Memory B cell (primary cell): ENCODE results near the gene ENO2.
"Not testable (repeated sequence)": the region's sequence is repeated elsewhere in the genome, so short reads cannot be mapped to it uniquely, and the experiment has no call there.

Experiments
- ATAC-seq: fragments of 150-1000 bp; cut with Tn5 transposase; 2 replicates; pipeline ENCODE4 v1.10.0; 2021; ENCODE audit warnings: low read depth, mild to moderate bottlenecking, moderate library complexity
- DNase-seq, 2 donors: peaks; one replicate each; pipeline ENCODE4 v3.0.0; 2022; ENCODE audit warnings: low spot score in 2 of 2
- H3K27ac Mint-ChIP-seq: one replicate; pipeline ENCODE4 v1.8.0; 2022; ENCODE audit warnings: mild to moderate bottlenecking, moderate library complexity, mixed read lengths
- H3K27me3 Mint-ChIP-seq: one replicate; pipeline ENCODE4 v1.8.0; 2022; ENCODE audit warnings: mixed read lengths
- H3K36me3 Mint-ChIP-seq: one replicate; pipeline ENCODE4 v1.8.0; 2022; ENCODE audit warnings: mild to moderate bottlenecking, mixed read lengths
- H3K4me1 Mint-ChIP-seq: one replicate; pipeline ENCODE4 v1.8.0; 2022; ENCODE audit warnings: mixed read lengths
- H3K4me3 Mint-ChIP-seq: one replicate; pipeline ENCODE4 v1.8.0; 2022; ENCODE audit warnings: mild to moderate bottlenecking, moderate library complexity, mixed read lengths
- H3K9me3 Mint-ChIP-seq: one replicate; pipeline ENCODE4 v1.8.0; 2022; ENCODE audit warnings: mixed read lengths

The ENO2 gene

DNA sequence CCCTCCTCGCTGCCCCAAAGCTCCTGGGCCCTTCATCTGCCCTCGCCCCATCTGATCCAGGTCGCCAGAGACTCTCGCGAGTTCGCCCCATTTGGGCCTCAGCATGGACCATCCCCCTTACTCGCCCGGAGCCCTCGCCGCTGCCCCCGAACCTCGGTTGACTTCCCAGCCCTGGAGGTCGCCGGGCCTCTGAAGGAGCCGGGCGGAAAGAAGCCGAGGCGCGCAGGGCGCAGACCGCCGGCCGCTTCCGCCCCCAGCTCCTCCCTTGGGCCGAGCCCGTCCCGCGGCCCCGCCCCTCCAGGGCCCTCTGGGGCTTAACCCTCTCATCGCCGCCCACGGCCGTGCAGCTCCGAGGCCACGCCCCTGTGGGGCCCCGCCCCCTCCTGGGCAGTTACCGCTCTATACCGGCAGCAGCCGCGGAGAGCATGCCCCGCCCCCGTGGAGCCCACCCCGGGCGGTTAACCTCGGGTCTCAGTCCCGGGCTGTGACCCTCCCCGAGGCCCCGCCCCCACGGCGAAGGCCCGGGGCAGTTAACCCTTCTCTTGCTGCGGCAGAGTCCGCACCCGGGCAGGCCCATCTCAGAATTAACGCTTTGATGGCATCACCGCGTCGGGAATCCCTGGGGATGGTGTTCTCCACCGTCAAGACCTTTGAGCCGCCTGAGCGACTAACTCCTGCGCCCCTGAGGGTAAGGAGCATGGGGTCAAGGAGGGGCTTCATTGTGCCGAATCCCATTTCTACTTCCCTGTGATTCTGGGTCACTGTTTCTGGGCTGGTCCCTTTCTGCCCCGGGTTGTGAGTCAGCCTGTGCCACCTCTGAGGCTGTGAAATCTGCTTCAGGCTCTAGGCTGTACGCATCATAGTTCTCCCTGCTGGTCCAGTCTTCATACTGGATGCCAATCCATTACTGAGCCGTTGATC lies 41.0 kb upstream of the ENO2 start, which contains the start of gene SPSB2:
TSS of gene SPSB2 (minus strand) at position 210 of the 921 bp plus-strand sequence. CDS start 402 bp downstream, outside the sequence.
- no peaks in the 10 kb centered on the region for H3K9me3 Mint-ChIP-seq

DNA sequence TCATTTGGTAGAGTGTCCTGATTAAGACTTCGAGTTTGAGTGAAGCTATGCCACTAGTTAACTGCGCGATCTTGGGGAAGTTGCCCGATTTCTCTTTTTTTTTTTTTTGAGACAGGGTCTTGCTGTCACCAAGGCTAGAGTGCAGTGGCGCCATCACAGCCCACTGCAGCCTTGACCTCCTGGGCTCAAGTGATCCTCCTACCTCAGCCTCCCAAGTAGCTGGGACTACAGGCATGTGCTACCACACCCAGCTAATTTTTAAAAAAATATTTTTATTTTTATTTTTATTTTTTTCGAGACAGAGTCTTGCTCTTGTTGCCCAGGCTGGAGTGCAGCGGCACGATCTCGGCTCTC lies 40.4 kb upstream of the ENO2 start:
- H3K4me3 Mint-ChIP-seq, result peak overlapping the region; percentile 89
- ATAC-seq, H3K9me3 Mint-ChIP-seq, H3K36me3 Mint-ChIP-seq, H3K27me3 Mint-ChIP-seq, DNase-seq: not testable (repeated sequence)
- peaks cover 32% of the 10 kb centered on the region for H3K4me1 Mint-ChIP-seq
- peak overlapping the region; percentile 90 for H3K27ac Mint-ChIP-seq

More for the DNA sequence above, 41.0 kb upstream of the ENO2 start, which contains the start of gene SPSB2:
- peaks cover 8% of the 10 kb centered on the region for H3K36me3 Mint-ChIP-seq
- H3K27me3 Mint-ChIP-seq, result no peaks in the 10 kb centered on the region
- ATAC-seq (peak; percentile 88), DNase-seq (peak; percentile 99)
- peak within 1 kb of the TSS; percentile 89 for H3K4me3 Mint-ChIP-seq
- peak within 1 kb of the TSS; percentile 90 for H3K27ac Mint-ChIP-seq
- H3K4me1 Mint-ChIP-seq, result peaks cover 38% of the 10 kb centered on the region

- H3K27me3 Mint-ChIP-seq, H3K4me1 Mint-ChIP-seq, ATAC-seq: not testable (repeated sequence)
These were observed 34.6 kb upstream of the ENO2 start for GRCh38 chr12:6879824-6880223.

DNA sequence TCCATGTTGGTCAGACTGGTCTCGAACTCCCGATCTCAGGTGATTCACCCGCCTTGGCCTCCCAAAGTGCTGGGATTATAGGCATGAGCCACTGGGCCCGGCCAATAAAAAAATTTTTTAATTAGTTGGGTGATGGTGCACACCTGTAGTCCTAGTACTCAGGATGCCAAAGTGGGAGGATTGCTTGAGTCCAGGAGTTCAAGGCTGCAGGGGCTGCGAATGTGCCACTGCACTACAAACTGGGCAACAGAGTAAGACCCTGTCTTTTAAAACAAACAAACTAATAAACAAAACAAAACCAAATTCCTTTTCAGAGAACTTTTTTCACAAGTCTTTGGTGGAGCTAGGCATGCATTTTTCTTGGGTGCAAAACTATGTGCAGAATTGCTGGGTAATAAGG lies 31.1 kb upstream of the ENO2 start:
- no peak for ATAC-seq
- peaks cover 4% of the 10 kb centered on the region for H3K36me3 Mint-ChIP-seq

More at GRCh38 chr12:6879824-6880223, 34.6 kb upstream of the ENO2 start:
- not testable (repeated sequence) for H3K27ac Mint-ChIP-seq, H3K4me3 Mint-ChIP-seq, DNase-seq, H3K36me3 Mint-ChIP-seq, H3K9me3 Mint-ChIP-seq

DNA sequence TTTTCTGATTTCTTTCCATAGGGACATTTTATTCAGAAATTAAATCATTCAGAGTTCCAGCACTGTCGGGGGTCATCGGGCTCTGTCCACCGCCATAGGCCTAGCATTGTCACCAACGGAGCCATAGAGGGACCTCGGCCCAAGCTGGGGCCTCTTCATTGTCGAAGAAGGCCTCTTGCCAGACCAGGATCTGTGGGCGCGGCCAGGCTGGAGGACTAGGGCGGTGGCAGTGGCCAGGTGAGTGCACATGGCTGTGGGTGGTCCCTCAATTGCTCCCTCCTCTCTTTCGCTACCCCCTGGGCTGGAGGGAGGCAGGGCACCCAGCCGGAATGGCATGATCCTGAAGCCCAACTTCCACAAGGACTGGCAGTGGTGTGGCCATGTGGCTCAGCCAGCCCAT lies 30.7 kb upstream of the ENO2 start:
- Mint-ChIP-seq H3K9me3 (no peaks in the 10 kb centered on the region), H3K36me3 (peaks cover 4% of the 10 kb centered on the region), H3K4me3 (no peak overlapping the region), H3K27ac (no peak overlapping the region), H3K4me1 (no peaks in the 10 kb centered on the region), H3K27me3 (no peaks in the 10 kb centered on the region)
- ATAC-seq (no peak), DNase-seq (no peak)

More for the DNA sequence above, 31.1 kb upstream of the ENO2 start:
- H3K4me1 Mint-ChIP-seq, result no peaks in the 10 kb centered on the region
- no peaks in the 10 kb centered on the region for H3K9me3 Mint-ChIP-seq
- H3K27ac Mint-ChIP-seq, result no peak overlapping the region
- no peak for DNase-seq
- H3K4me3 Mint-ChIP-seq, result no peak overlapping the region
- H3K27me3 Mint-ChIP-seq, result no peaks in the 10 kb centered on the region

GRCh38 chr12:6884539-6884938 lies 29.8 kb upstream of the ENO2 start:
- no peaks in the 10 kb centered on the region for H3K9me3 Mint-ChIP-seq

DNA sequence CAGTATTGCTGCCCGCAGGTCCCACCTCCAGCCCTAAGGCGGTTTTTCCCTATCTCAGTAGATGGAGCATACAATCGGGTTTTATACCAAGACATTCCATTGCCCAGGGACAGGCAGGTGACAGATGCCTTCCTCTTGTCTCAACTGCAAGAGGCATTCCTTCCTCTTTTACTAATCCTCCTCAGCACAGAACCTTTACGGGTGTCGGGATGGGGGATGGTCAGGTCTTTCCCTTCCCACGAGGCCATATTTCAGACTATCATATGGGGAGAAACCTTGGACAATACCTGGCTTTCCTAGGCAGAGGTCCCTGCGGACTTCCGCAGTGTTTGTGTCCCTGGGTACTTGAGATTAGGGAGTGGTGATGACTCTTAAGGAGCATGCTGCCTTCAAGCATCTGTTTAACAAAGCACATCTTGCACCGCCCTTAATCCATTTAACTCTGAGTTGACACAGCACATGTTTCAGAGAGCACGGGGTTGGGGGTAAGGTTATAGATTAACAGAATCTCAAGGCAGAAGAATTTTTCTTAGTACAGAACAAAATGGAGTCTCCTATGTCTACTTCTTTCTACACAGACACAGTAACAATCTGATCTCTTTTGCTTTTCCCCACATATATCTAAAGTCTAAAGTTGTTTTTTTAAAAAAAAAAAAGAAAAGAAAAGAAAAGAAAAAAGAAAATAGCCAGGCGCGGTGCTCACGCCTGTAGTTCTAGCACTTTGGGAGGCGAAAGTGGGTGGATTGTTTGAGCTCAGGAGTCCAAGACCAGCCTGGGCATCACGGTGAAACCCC lies 28.0 kb upstream of the ENO2 start:
- H3K4me3 Mint-ChIP-seq, ATAC-seq, H3K27ac Mint-ChIP-seq: not testable (repeated sequence)

More at GRCh38 chr12:6884539-6884938, 29.8 kb upstream of the ENO2 start:
- peaks cover 4% of the 10 kb centered on the region for H3K36me3 Mint-ChIP-seq
- no peak for DNase-seq
- no peaks in the 10 kb centered on the region for H3K27me3 Mint-ChIP-seq
- no peaks in the 10 kb centered on the region for H3K4me1 Mint-ChIP-seq
- no peak for ATAC-seq
- H3K27ac Mint-ChIP-seq, result no peak overlapping the region
- H3K4me3 Mint-ChIP-seq, result no peak overlapping the region

GRCh38 chr12:6887460-6887859 lies 26.9 kb upstream of the ENO2 start:
- Mint-ChIP-seq H3K4me3 (no peak overlapping the region), H3K36me3 (peaks cover 4% of the 10 kb centered on the region), H3K27me3 (no peaks in the 10 kb centered on the region), H3K4me1 (peaks cover 2% of the 10 kb centered on the region), H3K9me3 (no peaks in the 10 kb centered on the region), H3K27ac (no peak overlapping the region)
- ATAC-seq (no peak), DNase-seq (no peak)

More for the DNA sequence above, 28.0 kb upstream of the ENO2 start:
- not testable (repeated sequence) for DNase-seq, H3K36me3 Mint-ChIP-seq, H3K27me3 Mint-ChIP-seq, H3K4me1 Mint-ChIP-seq, H3K9me3 Mint-ChIP-seq

- H3K4me1 Mint-ChIP-seq, result peaks cover 2% of the 10 kb centered on the region
- H3K4me3 Mint-ChIP-seq, result no peak overlapping the region
- no peak for DNase-seq
- H3K9me3 Mint-ChIP-seq, result no peaks in the 10 kb centered on the region
- H3K36me3 Mint-ChIP-seq, result peaks cover 4% of the 10 kb centered on the region
- ATAC-seq, result no peak
- H3K27ac Mint-ChIP-seq, result no peak overlapping the region
- H3K27me3 Mint-ChIP-seq, result no peaks in the 10 kb centered on the region
These were observed 26.0 kb upstream of the ENO2 start for GRCh38 chr12:6888360-6888759.

DNA sequence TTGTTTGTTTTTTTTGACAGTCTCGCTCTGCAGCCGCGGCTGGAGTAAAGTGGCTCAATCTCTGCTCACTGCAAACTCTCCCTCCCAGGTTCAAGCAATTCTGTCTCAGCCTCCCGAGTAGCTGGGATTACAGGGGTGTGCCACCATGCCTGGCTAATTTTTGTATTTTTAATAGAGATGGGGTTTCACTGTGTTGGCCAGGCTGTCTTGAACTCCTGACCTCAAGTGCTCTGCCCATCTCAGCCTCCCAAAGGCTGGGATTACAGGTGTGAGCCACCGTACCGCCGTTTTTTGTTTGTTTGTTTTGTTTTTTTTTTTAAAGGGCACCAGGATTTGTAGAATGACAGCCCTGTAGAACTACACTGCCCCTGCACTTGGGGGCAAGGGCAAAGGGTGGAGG lies 25.6 kb upstream of the ENO2 start:
- DNase-seq, ATAC-seq, H3K27ac Mint-ChIP-seq, H3K4me1 Mint-ChIP-seq, H3K36me3 Mint-ChIP-seq, H3K27me3 Mint-ChIP-seq, H3K9me3 Mint-ChIP-seq, H3K4me3 Mint-ChIP-seq: not testable (repeated sequence)

DNA sequence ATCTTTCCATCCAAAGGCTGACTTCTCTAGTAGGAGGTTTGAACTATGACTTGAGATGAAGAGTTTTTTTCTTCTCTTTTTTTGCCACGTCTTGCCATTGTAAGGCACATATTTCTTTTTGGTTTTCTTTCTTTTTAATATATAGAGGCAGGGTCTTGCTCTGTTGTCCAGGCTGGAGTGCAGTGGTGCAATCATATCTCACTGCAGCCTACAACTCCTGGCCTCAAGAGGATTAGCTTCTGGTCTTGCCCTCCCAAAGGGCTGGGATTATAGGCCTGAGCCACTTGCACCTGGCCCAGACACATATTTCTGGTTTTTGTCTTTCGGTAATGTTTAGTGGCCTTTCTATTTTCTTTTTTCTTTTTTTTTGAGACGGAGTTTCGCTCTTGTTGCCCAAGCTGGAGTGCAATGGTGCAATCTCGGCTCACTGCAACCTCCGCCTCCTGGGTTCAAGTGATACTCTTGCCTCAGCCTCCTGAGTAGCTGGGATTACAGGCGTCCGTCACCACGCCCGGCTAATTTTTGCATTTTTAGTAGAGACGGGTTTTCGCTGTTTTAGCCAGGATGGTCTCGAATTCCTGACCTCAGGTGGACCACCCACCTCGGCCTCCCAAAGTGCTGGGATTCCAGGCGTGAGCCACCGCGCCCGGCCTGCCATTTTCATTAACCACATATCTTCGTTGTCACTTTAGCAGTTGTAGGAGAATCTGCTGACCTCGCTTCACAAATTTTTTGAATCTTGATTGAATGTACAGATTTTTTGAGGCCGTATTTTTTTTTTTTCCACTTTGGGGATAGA lies 24.4 kb upstream of the ENO2 start:
- not testable (repeated sequence) for H3K27me3 Mint-ChIP-seq, H3K9me3 Mint-ChIP-seq, H3K4me1 Mint-ChIP-seq, H3K36me3 Mint-ChIP-seq, H3K27ac Mint-ChIP-seq, DNase-seq, H3K4me3 Mint-ChIP-seq, ATAC-seq

DNA sequence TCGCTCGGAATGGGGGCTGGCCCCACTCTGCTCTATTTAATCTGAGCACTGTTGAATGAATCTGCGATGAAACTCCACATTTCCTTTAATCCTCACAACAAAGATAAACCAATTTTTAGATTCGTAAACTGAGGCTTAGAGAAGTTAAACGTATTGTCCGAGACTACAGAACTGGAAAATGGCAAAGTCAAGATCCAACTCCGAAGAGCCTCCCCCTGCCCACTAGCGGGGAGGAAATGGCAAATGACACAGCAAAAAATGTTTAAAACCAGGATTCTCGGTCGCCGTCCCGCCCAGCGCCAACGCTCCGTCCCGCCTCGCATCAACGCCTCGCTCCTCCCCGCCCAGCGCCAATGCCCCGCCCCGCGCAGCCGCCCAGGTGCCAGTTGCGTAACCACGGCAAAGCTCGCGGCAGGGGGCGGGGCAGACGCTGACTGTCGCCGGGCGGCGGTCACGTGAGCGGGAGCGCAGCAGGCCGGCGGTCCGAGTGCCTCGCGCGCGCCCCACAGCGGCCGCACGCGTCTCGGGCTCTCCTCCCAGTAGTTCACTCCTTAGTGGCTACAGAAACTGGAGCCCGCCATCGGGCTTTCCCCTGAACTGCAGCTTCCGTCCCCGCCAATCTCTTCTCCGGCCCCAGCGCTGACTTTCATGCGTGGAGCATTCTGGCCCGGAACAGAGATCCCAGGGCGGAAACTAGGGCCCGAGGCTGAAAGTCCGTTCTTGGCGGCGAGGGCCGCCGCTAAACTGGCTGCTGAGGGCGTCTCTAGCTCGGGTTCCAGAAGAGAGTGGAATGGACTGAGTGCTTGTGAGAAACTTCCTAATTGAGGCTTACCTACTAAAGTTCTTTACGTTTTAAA lies 23.4 kb upstream of the ENO2 start:
- H3K9me3 Mint-ChIP-seq, result no peaks in the 10 kb centered on the region
- no peaks in the 10 kb centered on the region for H3K36me3 Mint-ChIP-seq
- H3K4me1 Mint-ChIP-seq, result peaks cover 2% of the 10 kb centered on the region
- H3K4me3 Mint-ChIP-seq, result peak overlapping the region; percentile 85
- DNase-seq (peak; percentile 96 to 98), ATAC-seq (peak; percentile 92)
- H3K27ac Mint-ChIP-seq, result peak overlapping the region; percentile 91
- no peaks in the 10 kb centered on the region for H3K27me3 Mint-ChIP-seq

- peak overlapping the region; percentile 85 for H3K4me3 Mint-ChIP-seq
- peaks cover 2% of the 10 kb centered on the region for H3K4me1 Mint-ChIP-seq
- no peak for ATAC-seq
- no peak for DNase-seq
- H3K9me3 Mint-ChIP-seq, result no peaks in the 10 kb centered on the region
- no peaks in the 10 kb centered on the region for H3K36me3 Mint-ChIP-seq
- peak overlapping the region; percentile 91 for H3K27ac Mint-ChIP-seq
- H3K27me3 Mint-ChIP-seq, result no peaks in the 10 kb centered on the region
These were observed 22.8 kb upstream of the ENO2 start for GRCh38 chr12:6891646-6892001.
